H9 (cell line): Measurements from ENCODE around the gene TACR1. TPM values are rescaled to one million over a fixed set of nuclear protein-coding genes. Genes with fewer than 3 reads are reported as not detected.

Experiments used
- DNase-seq: peaks from one replicate; pipeline ENCODE4 v3.0.0-alpha.2; 2017
- H2AFZ ChIP-seq: one replicate; pipeline ENCODE4 v1.6.1; 2013; ENCODE audit warnings: mild to moderate bottlenecking, low read length, control low read depth, moderate library complexity
- H2AK5ac ChIP-seq: 2 replicates; pipeline ENCODE4 v1.6.1; 2013; ENCODE audit warnings: low read length, control low read depth, mixed read lengths; ENCODE audit not compliant: insufficient read length
- H2BK120ac ChIP-seq: one replicate; pipeline ENCODE4 v1.6.1; 2013; ENCODE audit warnings: low read depth, mild to moderate bottlenecking, low read length, control low read depth, inconsistent platforms; ENCODE audit not compliant: poor library complexity, severe bottlenecking
- H2BK12ac ChIP-seq: 2 replicates; pipeline ENCODE4 v1.6.1; 2013; ENCODE audit warnings: low read length, control low read depth, mixed read lengths, low read depth; ENCODE audit not compliant: insufficient read length
- H2BK15ac ChIP-seq: 2 replicates; pipeline ENCODE4 v1.6.1; 2013; ENCODE audit warnings: low read depth, low read length, control low read depth
- H2BK20ac ChIP-seq: one replicate; pipeline ENCODE4 v1.6.1; 2013; ENCODE audit warnings: low read depth, mild to moderate bottlenecking, low read length, control low read depth, inconsistent platforms; ENCODE audit not compliant: poor library complexity, severe bottlenecking
- H2BK5ac ChIP-seq: 2 replicates; pipeline ENCODE4 v1.6.1; 2013; ENCODE audit warnings: low read length, control low read depth, mixed read lengths; ENCODE audit not compliant: insufficient read length
- H3K14ac ChIP-seq: 2 replicates; pipeline ENCODE4 v1.6.1; 2013; ENCODE audit warnings: low read length, control low read depth; ENCODE audit not compliant: insufficient read depth
- H3K18ac ChIP-seq: 2 replicates; pipeline ENCODE4 v1.6.1; 2013; ENCODE audit warnings: low read depth, mild to moderate bottlenecking, mixed read lengths, low read length, control low read depth; ENCODE audit not compliant: insufficient read length
- H3K23ac ChIP-seq: 2 replicates; pipeline ENCODE4 v1.6.1; 2013; ENCODE audit warnings: low read length, control low read depth, mixed read lengths, low read depth; ENCODE audit not compliant: insufficient read length
- H3K23me2 ChIP-seq: 2 replicates; pipeline ENCODE4 v1.6.1; 2013; ENCODE audit warnings: low read depth, mild to moderate bottlenecking, mixed read lengths, low read length, control low read depth; ENCODE audit not compliant: insufficient read length, poor library complexity, severe bottlenecking
- H3K27ac ChIP-seq: 2 replicates; pipeline ENCODE4 v1.5.1; 2013; ENCODE audit warnings: low read length, control low read depth, mixed read lengths, low read depth; ENCODE audit not compliant: insufficient read length
- H3K27me3 ChIP-seq: 2 replicates; pipeline ENCODE4 v1.6.1; 2013; ENCODE audit warnings: low read length, control low read depth, inconsistent platforms; ENCODE audit not compliant: insufficient read depth
- H3K4ac ChIP-seq: 2 replicates; pipeline ENCODE4 v1.6.1; 2013; ENCODE audit warnings: low read depth, mild to moderate bottlenecking, control low read depth, inconsistent platforms, low read length, moderate library complexity
- H3K4me1 ChIP-seq: 2 replicates; pipeline ENCODE4 v1.6.1; 2013; ENCODE audit warnings: low read length, control low read depth, inconsistent platforms; ENCODE audit not compliant: insufficient read depth
- H3K4me2 ChIP-seq: 2 replicates; pipeline ENCODE4 v1.6.1; 2013; ENCODE audit warnings: low read length, control low read depth, mixed read lengths; ENCODE audit not compliant: insufficient read length, insufficient read depth
- H3K56ac ChIP-seq: 2 replicates; pipeline ENCODE4 v1.6.1; 2013; ENCODE audit warnings: low read depth, mild to moderate bottlenecking, mixed read lengths, low read length, control low read depth; ENCODE audit not compliant: insufficient read length
- H3K79me1 ChIP-seq: 2 replicates; pipeline ENCODE4 v1.6.1; 2013; ENCODE audit warnings: low read depth, mild to moderate bottlenecking, moderate library complexity, low read length, control low read depth, inconsistent platforms; ENCODE audit not compliant: insufficient read depth, poor library complexity, severe bottlenecking
- H3K79me2 ChIP-seq: 2 replicates; pipeline ENCODE4 v1.6.1; 2013; ENCODE audit warnings: low read length, control low read depth, inconsistent platforms; ENCODE audit not compliant: insufficient read depth
- H3K9ac ChIP-seq: 2 replicates; pipeline ENCODE4 v1.6.1; 2013; ENCODE audit warnings: low read length, control low read depth, mixed read lengths; ENCODE audit not compliant: insufficient read length; ENCODE audit errors: extremely low read depth
- H3K9me3 ChIP-seq: one replicate; pipeline ENCODE4 v1.6.1; 2013; ENCODE audit warnings: low read depth, low read length, inconsistent platforms; ENCODE audit not compliant: control insufficient read depth
- H3T11ph ChIP-seq: one replicate; pipeline ENCODE4 v1.6.1; 2013; ENCODE audit warnings: mild to moderate bottlenecking, low read length, control low read depth, inconsistent platforms
- H4K20me1 ChIP-seq: one replicate; pipeline ENCODE4 v1.6.1; 2013; ENCODE audit not compliant: control insufficient read depth, insufficient read length, insufficient read depth
- H4K5ac ChIP-seq: 2 replicates; pipeline ENCODE4 v1.6.1; 2013; ENCODE audit warnings: low read depth, mild to moderate bottlenecking, mixed read lengths, low read length, control low read depth; ENCODE audit not compliant: insufficient read length
- H4K8ac ChIP-seq: replicated peaks from 2 replicates; pipeline ENCODE4 v1.6.1; 2013; ENCODE audit warnings: low read length, control low read depth, mixed read lengths, low read depth; ENCODE audit not compliant: insufficient read length
- H4K91ac ChIP-seq: 2 replicates; pipeline ENCODE4 v1.6.1; 2013; ENCODE audit warnings: low read depth, mild to moderate bottlenecking, moderate library complexity, mixed read lengths, low read length, control low read depth; ENCODE audit not compliant: insufficient read length
- H3K27ac Mint-ChIP-seq, 3 experiments: 2 replicates in 2 of 3; 3 replicates in 1 of 3; pipeline ENCODE4 v1.8.0; 2020 to 2021; ENCODE audit warnings: mixed read lengths in 3 of 3, mild to moderate bottlenecking in 1 of 3, moderate library complexity in 1 of 3
- H3K27me3 Mint-ChIP-seq: 2 replicates; pipeline ENCODE4 v1.8.0; 2021; ENCODE audit warnings: low read depth, mild to moderate bottlenecking, moderate library complexity, mixed read lengths
- H3K36me3 Mint-ChIP-seq, 3 experiments: 2 replicates in 2 of 3; 3 replicates in 1 of 3; pipeline ENCODE4 v1.8.0; 2020 to 2021; ENCODE audit warnings: low read depth in 3 of 3, mixed read lengths in 3 of 3; ENCODE audit not compliant: insufficient read depth in 1 of 3
- H3K4me1 Mint-ChIP-seq, 2 experiments: 2 replicates each; pipeline ENCODE4 v1.8.0; 2020; ENCODE audit warnings: mixed read lengths in 2 of 2
- H3K4me3 Mint-ChIP-seq, 2 experiments: 2 replicates in 1 of 2; 3 replicates in 1 of 2; pipeline ENCODE4 v1.8.0; 2020 to 2021; ENCODE audit warnings: mild to moderate bottlenecking in 2 of 2, mixed read lengths in 2 of 2, moderate library complexity in 1 of 2
- H3K9me3 Mint-ChIP-seq, 2 experiments: 2 replicates in 1 of 2; 3 replicates in 1 of 2; pipeline ENCODE4 v1.8.0; 2020; ENCODE audit warnings: mild to moderate bottlenecking in 2 of 2, mixed read lengths in 2 of 2, moderate library complexity in 1 of 2
- CTCF ChIP-seq: fragments of 200-600 bp; sonication (generic); conservative IDR thresholded peaks from 3 replicates; pipeline ENCODE4 v1.8.0; 2021; ENCODE audit warnings: antibody characterized with exemption, mild to moderate bottlenecking
- WGBS: extraction: QIAGEN DNeasy Blood & Tissue Kit; methylation state at CpG from one replicate; pipeline ENCODE4 v1.1.7; 2013; ENCODE audit warnings: missing lambda C conversion rate, low lambda C conversion rate, mixed read lengths; ENCODE audit not compliant: insufficient read length; ENCODE audit errors: extremely low coverage; 5-methylcytosine and 5-hydroxymethylcytosine counted together
- total RNA-seq: library from RNA; stranded (reverse); gene quantifications from 2 replicates; pipeline ENCODE4 v1.2.1, GENCODE V29; 2021

TACR1 gene
- total RNA-seq, 1 experiment from 2014 or later, result 1.4 TPM

- Histone ChIP-seq H3K79me1 (no peaks in the 10 kb centered on the region), H3K4ac (no peak overlapping the region), H3K56ac (no peak overlapping the region), H3K23me2 (no peaks in the 10 kb centered on the region), H2BK15ac (no peak overlapping the region), H2BK20ac (no peak overlapping the region), H3K23ac (no peak overlapping the region), H3K4me1 (no peaks in the 10 kb centered on the region; the same call in 1 of the 2 replicates), H3K27me3 (no peaks in the 10 kb centered on the region), H2AK5ac (no peak overlapping the region), H3K18ac (no peak overlapping the region), H2BK12ac (no peak overlapping the region), H3K9ac (no peak overlapping the region), H4K5ac (no peak overlapping the region), H3K27ac (no peak overlapping the region), H3K4me2 (no peak overlapping the region), H4K20me1 (no peaks in the 10 kb centered on the region), H3K14ac (no peak overlapping the region), H2AFZ (no peak overlapping the region), H3T11ph (no peak overlapping the region), H4K91ac (no peak overlapping the region), H4K8ac (no peak overlapping the region), H2BK5ac (no peak overlapping the region), H2BK120ac (no peak overlapping the region), H3K79me2 (no peaks in the 10 kb centered on the region), H3K9me3 (no peaks in the 10 kb centered on the region)
- Mint-ChIP-seq H3K27me3 (peaks cover 5% of the 10 kb centered on the region), H3K4me3 (no peak overlapping the region), H3K36me3 (no peaks in the 10 kb centered on the region), H3K9me3 (no peaks in the 10 kb centered on the region; a peak in 1 of 5 replicates), H3K4me1 (peaks cover 6 to 12% of the 10 kb centered on the region in 2 experiments), H3K27ac (no peak overlapping the region)
- no CpG with 5 or more reads among the region's 3 CpGs for WGBS
- no peak for DNase-seq
- TF ChIP-seq CTCF, result no peak
These were observed 109.8 kb downstream of the TACR1 start for GRCh38 chr2:75089471-75089870.
